Vagina (tissue), 2 donors: ENCODE results near the gene MACO1. TPM values are rescaled to one million over a fixed set of nuclear protein-coding genes. Genes with fewer than 3 reads are reported as not detected.

ENCODE experiments used
- DNase-seq, 2 donors: peaks; one replicate each; pipeline ENCODE4 v3.0.0-alpha.2; 2017; ENCODE audit errors: extremely low spot score in 2 of 2
- H3K27ac ChIP-seq: fragments of 200-600 bp; sonication (generic); one replicate; pipeline ENCODE4 v1.5.1; 2019
- H3K27me3 ChIP-seq: fragments of 200-600 bp; sonication (generic); one replicate; pipeline ENCODE4 v1.5.1; 2019
- H3K36me3 ChIP-seq, 2 donors: fragments of 200-600 bp; sonication (generic); one replicate each; pipeline ENCODE4 v1.5.1; 2017 to 2019
- H3K4me1 ChIP-seq: fragments of 200-600 bp; sonication (generic); one replicate; pipeline ENCODE4 v1.5.1; 2019
- H3K4me3 ChIP-seq, 2 donors: fragments of 200-600 bp; sonication (generic); 1 replicate in 1 of 2; 2 replicates in 1 of 2; pipeline ENCODE4 v1.5.1; 2016 to 2019
- H3K9me3 ChIP-seq: fragments of 200-600 bp; sonication (generic); one replicate; pipeline ENCODE4 v1.5.1; 2019
- CTCF ChIP-seq, 3 experiments: fragments of 450-650 bp in 2 of 3; fragments of 200-600 bp in 1 of 3; sonication (generic) in 1 of 3; IDR thresholded peaks; one replicate each; pipeline ENCODE4 v1.5.1; 2017 to 2019; ENCODE audit warnings: antibody characterized with exemption in 3 of 3, mild to moderate bottlenecking in 2 of 3, moderate library complexity in 2 of 3
- POLR2A ChIP-seq, 2 donors: fragments of 450-650 bp; IDR thresholded peaks; one replicate each; pipeline ENCODE4 v1.6.1; 2017; ENCODE audit warnings: antibody characterized with exemption in 2 of 2, mild to moderate bottlenecking in 2 of 2, moderate library complexity in 2 of 2
- POLR2AphosphoS5 ChIP-seq, 2 donors: sonication (generic); formaldehyde crosslinking; IDR thresholded peaks; one replicate each; pipeline ENCODE4 v1.9.0; 2017; ENCODE audit warnings: antibody characterized with exemption in 2 of 2, mild to moderate bottlenecking in 2 of 2, low read depth in 1 of 2; ENCODE audit not compliant: insufficient read depth in 1 of 2
- intact Hi-C: fragments of 100-400 bp; cut with DNase I; formaldehyde crosslinking; loops from one replicate; pipeline ENCODE4 v1.15.1; 2023
- total RNA-seq: library from RNA; depleted of rRNA; stranded (reverse); fragments of >200 nt; gene quantifications from one replicate; pipeline ENCODE4 v1.2.3, GENCODE V29; 2016

Gene MACO1
- total RNA-seq, 1 donor from 2014 or later: 13.8 TPM

DNA sequence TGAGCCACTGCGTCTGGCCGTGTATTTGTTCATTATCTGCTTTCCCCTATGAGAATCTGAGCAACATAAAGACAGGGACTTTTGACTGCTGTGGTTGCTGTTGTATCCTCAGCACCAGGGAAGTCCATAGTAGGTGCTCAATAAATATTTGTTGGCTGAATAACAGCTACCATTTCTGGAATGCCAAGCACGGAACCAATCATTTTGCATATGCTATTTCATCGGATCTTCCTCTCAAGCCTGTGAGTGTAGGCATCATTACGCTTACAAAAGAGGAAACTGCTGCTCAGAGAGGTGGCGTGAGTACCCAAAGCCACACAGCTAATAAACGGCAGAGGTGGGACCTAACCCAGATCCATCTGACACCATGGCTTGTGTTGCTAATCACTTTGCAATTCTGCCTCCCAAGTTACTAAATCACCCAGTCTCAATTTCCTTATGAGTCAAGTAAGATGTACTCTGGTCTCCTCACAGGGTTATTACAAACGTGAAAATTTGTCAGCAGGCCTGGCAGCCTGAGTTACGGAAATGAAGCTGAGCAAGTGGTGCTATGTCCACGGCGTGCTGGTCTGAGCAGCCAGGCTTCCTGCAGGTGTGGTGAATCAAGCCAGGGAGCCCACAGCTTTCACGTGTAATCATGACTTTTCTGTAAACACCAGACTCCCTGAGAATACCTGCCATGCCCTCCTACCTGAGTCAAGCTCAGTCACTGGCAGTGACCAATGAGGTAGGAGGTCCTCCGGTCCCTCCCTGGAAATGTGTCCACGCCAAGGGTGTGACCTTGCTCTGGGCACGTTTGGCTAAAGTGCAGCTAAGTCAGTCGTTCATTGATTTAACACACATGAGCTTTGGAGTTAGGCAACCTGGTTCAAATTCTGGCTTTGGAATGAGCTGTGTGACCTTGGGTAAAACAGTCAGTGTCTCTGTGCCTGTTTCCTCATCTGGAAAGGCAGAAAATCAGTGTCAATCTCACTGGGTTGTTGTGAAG, 5.3 kb upstream of the MACO1 start:
- no peak for DNase-seq
- intact Hi-C loops: no loop called here
- Histone ChIP-seq H3K4me1 (peaks cover 9% of the 10 kb centered on the region), H3K9me3 (no peaks in the 10 kb centered on the region), H3K36me3 (no peaks in the 10 kb centered on the region), H3K4me3 (no peak overlapping the region), H3K27me3 (no peaks in the 10 kb centered on the region), H3K27ac (no peak overlapping the region)
- TF ChIP-seq POLR2A (IDR thresholded peaks at IDR 0.05): no peak
- no peak for TF ChIP-seq CTCF (IDR thresholded peaks at IDR 0.05)
- peak in 1 of 2 donors; percentile 19 for TF ChIP-seq POLR2AphosphoS5 (IDR thresholded peaks at IDR 0.05; ENCODE audit: insufficient read depth in 1 of 2, low read depth in 1 of 2)

- peaks cover 20% of the 10 kb centered on the region for H3K4me1 ChIP-seq
- no peak overlapping the region for H3K4me3 ChIP-seq
- no peak overlapping the region for H3K27ac ChIP-seq
- TF ChIP-seq CTCF (IDR thresholded peaks at IDR 0.05) (no peak), POLR2AphosphoS5 (IDR thresholded peaks at IDR 0.05; ENCODE audit: insufficient read depth in 1 of 2, low read depth in 1 of 2) (no peak), POLR2A (IDR thresholded peaks at IDR 0.05) (no peak)
- DNase-seq: no peak
- intact Hi-C loops: no loop called here
- no peaks in the 10 kb centered on the region for H3K36me3 ChIP-seq
- H3K9me3 ChIP-seq: no peaks in the 10 kb centered on the region
- no peaks in the 10 kb centered on the region for H3K27me3 ChIP-seq
Observed at GRCh38 chr1:25427696-25428095, 3.0 kb upstream of the MACO1 start.

- TF ChIP-seq POLR2A (IDR thresholded peaks at IDR 0.05): no peak
- TF ChIP-seq CTCF (IDR thresholded peaks at IDR 0.05): no peak
- TF ChIP-seq POLR2AphosphoS5 (IDR thresholded peaks at IDR 0.05; ENCODE audit: insufficient read depth in 1 of 2, low read depth in 1 of 2): no peak
Observed at GRCh38 chr1:25428475-25429166, 2.1 kb upstream of the MACO1 start.

GRCh38 chr1:25430967-25431881, 527 bp downstream of the MACO1 start:
- H3K27ac ChIP-seq: peak overlapping the region; percentile 88
- peak overlapping the region; percentile 92 for H3K4me3 ChIP-seq
- no peaks in the 10 kb centered on the region for H3K9me3 ChIP-seq
- DNase-seq: no peak
- H3K4me1 ChIP-seq: peaks cover 55% of the 10 kb centered on the region
- intact Hi-C loops: no loop called here
- no peaks in the 10 kb centered on the region for H3K27me3 ChIP-seq
- H3K36me3 ChIP-seq: no peaks in the 10 kb centered on the region
- TF ChIP-seq POLR2A (IDR thresholded peaks at IDR 0.05) (no peak), POLR2AphosphoS5 (IDR thresholded peaks at IDR 0.05; ENCODE audit: insufficient read depth in 1 of 2, low read depth in 1 of 2) (no peak), CTCF (IDR thresholded peaks at IDR 0.05) (no peak)

More at GRCh38 chr1:25428475-25429166, 2.1 kb upstream of the MACO1 start:
- no peak for DNase-seq
- H3K9me3 ChIP-seq: no peaks in the 10 kb centered on the region
- H3K27ac ChIP-seq: no peak overlapping the region
- intact Hi-C loops: no loop called here
- peaks cover 29% of the 10 kb centered on the region for H3K4me1 ChIP-seq
- no peak overlapping the region for H3K4me3 ChIP-seq
- H3K27me3 ChIP-seq: no peaks in the 10 kb centered on the region
- H3K36me3 ChIP-seq: no peaks in the 10 kb centered on the region
